Measurements from ENCODE around the gene CDK16.

The CDK16 gene

GRCh38 chrX:47209508-47210238 is 8.8 kb upstream of the CDK16 start:
- DNase-seq (ENCODE audit: low spot score) = no peak

DNA sequence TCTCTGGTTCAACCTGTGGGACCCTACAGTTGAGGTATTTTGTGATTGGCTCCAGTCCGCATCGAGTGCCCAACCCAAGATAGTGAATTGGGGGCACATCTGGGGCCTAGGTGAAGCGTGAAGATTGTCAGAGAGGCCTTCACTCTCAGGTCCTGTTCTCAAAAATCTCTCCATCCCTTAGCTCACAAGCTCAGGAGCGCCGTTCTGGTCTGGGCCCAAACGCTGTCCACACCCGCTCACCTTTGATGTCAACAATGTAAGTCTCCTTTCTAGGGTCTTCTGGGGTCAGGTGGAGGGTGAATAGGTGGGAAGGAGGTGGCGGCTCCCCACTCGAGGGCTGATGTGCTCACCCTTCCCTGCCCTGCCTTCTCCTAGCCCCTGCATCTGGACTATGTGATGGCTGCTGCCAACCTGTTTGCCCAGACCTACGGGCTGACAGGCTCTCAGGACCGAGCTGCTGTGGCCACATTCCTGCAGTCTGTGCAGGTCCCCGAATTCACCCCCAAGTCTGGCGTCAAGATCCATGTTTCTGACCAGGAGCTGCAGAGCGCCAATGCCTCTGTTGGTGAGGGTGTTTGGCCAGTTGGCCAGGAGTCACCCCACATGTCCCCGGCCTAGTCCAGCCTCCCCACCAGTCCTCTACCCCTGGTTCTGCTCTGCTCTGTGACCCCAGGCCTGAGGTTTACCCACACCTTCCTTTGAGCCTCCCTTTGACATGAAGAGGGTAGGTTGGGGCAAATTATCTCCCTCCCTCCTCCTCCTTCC is 7.6 kb upstream of the CDK16 start:
- no peak for DNase-seq (ENCODE audit: low spot score)

DNA sequence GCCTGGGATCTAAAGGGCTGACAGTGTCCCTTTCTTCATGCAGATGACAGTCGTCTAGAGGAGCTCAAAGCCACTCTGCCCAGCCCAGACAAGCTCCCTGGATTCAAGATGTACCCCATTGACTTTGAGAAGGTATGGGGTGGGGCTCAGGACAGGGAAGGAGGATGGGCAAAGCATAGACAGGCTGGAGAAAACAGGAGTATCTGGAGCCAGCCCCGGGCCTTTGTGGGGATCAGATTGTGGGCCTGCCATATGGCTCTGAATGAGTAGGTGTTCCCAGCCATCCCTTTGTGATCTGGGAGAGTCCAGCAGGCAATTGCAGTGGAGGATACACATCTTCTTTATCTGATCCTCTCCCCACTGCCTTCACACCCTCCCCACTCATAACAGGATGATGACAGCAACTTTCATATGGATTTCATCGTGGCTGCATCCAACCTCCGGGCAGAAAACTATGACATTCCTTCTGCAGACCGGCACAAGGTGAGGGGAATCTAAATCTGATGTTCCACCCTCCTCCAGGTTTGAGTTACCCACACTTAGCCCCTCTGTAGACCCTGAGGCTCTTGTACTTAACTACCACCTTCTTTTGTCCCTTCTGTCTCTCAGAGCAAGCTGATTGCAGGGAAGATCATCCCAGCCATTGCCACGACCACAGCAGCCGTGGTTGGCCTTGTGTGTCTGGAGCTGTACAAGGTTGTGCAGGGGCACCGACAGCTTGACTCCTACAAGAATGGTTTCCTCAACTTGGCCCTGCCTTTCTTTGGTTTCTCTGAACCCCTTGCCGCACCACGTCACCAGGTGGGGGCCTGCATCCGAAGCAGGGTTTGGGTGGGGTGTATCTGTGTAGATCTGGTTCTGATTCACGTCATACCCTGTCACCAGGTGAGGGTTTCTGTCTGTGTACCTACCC is 5.8 kb upstream of the CDK16 start:
- no peak for DNase-seq (ENCODE audit: low spot score)

DNA sequence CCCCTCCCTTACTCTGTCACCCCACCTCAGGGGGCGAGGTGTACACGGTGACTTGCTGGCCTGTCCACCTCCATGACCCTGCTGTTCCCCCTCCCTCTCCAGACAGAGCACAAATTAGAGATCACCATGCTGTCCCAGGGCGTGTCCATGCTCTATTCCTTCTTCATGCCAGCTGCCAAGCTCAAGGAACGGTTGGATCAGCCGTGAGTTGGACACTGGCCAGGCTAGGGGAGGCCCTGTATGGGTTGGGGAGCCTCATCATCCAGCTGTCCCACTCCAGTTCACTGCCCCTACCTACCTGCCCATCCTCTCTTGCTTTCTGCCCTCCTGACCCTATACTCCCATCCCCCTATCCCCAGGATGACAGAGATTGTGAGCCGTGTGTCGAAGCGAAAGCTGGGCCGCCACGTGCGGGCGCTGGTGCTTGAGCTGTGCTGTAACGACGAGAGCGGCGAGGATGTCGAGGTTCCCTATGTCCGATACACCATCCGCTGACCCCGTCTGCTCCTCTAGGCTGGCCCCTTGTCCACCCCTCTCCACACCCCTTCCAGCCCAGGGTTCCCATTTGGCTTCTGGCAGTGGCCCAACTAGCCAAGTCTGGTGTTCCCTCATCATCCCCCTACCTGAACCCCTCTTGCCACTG is 3.9 kb upstream of the CDK16 start:
- no peak for DNase-seq (ENCODE audit: low spot score)

DNA sequence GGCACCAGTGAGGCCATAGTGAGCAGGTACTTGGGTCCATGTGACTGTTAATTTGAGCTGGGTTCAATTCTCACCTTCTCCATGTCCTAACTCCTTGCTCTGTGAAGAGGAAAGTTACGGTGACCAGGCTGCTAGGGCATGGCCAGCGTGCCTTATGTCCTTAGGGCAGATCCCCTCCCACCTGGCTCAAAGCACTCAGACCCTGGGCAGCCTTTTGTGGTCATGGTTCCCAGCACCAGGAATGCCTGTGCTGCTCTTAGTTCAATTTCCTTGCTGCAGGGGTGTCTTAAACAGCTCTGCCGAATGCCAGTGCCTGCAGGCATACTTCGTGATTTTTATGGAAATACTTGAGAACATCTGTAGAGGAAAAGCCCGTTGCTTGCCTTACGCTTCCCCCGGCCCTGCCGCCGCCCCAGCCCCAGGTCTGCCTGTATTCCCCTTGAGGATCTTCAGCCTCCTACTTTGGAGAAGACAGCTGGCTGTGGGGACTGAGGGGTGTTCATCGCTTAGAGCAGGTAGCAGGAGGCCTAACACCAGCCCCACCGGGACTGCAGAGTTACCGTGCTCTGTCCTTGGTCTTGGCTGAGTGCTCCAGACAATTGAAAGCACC is 3.1 kb upstream of the CDK16 start:
- no peak for DNase-seq (ENCODE audit: low spot score)

DNA sequence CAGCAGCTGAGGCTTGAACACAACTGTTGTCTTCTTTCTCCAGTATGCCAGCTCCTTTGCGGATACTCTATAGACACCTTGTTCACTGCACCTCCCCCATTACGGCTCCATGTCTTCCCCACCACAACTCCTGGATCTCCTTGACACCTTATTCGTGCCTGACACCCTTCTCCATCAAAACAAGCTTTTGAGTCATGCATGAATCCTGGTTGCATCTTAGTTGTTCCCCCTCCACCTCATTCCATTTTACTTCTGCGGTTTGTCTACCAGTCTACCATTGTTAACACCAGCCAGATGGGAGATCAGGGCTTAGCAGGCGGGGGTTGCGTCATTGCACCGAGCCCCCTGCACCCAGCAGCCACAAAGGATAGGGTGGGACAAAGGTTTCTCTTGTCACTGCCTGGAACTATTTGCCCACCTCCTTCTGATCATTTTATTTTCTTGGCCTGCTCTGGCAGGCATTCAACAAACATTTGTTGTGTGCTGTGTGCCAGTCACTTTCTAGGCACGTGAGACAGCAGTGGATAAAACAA is 2.0 kb upstream of the CDK16 start:
- DNase-seq (ENCODE audit: low spot score) = no peak

- DNase-seq (ENCODE audit: low spot score) = peak; percentile 11
Measured at GRCh38 chrX:47217121-47217851, 1.2 kb upstream of the CDK16 start.

GRCh38 chrX:47217852-47218279 is 615 bp upstream of the CDK16 start:
- peak; percentile 97 for DNase-seq (ENCODE audit: low spot score)

DNA sequence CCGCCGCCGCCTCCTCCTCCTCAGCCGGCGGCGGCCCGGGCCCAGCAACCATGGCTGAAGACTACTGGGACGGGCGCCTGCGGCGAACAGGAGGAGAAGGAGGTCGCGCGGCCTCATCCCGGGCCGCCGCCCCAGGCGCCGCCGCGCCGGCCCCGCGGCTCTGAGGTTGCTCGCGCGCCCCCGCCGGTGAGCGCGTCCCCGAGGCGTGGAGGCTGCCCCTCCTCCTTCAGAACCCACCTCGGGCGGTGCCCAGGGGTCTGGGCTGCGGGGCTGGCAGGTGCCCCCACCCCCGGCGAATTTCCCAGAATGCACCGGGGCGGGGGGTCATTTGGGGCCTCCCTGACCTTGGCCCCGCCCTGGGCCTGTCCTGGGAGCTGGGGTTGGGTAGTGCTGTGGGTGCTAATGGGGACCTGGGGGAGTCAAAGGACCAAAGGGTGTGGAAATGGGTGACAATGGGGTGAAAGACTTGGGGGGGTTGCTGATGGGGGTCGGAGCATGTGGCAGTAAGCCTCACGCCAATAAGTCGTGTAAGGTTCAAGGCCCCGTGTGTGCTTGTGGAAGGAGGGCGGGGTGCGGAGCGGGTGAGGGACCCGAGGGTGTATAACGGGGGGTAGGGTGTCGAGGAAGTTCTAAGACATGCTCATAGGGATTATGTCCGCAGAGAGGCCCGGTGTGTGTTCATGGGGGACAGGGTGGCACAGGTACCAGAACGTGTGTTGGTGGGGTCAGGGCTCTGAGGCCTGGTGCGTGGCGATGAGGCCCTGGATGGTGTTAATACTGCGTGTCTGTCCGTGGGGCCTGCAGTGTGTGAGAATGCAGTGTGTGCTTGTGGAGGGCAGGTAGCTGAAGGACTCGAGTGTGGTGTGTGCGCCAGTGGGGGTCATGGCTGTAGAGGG is 687 bp downstream of the CDK16 start:
- DNase-seq (ENCODE audit: low spot score) = peak; percentile 7

- DNase-seq (ENCODE audit: low spot score) = no peak
Measured at GRCh38 chrX:47221756-47222155, 3.3 kb downstream of the CDK16 start.

DNA sequence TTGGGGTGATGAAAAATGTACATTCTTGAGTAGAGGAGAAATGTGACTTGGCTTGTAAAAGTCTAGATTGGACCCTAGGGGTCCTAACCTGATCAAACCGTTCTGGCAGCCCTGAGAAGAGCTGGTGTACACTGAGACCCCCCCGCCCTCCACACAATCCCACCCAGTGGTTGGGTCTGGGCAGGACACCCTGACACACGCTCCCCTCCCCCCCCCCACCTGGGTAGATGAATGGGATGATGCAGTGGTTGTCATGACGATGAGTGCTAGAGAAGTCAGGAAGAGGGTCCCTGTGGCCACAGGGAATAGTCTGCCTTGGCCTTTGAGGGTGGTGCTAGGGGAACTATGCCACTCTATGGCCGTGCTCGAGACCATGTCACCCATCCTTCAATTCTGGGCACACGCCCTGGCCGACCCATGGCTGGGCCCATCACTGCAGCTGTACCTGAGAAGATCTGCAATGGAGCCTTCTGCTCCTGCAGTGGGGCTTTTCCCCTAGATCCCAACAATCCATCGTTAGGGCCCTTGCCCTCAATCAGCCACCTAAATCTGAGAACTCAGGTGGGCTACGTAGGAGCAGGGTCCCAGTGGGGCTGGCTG is 4.4 kb downstream of the CDK16 start:
- DNase-seq (ENCODE audit: low spot score) = no peak

DNA sequence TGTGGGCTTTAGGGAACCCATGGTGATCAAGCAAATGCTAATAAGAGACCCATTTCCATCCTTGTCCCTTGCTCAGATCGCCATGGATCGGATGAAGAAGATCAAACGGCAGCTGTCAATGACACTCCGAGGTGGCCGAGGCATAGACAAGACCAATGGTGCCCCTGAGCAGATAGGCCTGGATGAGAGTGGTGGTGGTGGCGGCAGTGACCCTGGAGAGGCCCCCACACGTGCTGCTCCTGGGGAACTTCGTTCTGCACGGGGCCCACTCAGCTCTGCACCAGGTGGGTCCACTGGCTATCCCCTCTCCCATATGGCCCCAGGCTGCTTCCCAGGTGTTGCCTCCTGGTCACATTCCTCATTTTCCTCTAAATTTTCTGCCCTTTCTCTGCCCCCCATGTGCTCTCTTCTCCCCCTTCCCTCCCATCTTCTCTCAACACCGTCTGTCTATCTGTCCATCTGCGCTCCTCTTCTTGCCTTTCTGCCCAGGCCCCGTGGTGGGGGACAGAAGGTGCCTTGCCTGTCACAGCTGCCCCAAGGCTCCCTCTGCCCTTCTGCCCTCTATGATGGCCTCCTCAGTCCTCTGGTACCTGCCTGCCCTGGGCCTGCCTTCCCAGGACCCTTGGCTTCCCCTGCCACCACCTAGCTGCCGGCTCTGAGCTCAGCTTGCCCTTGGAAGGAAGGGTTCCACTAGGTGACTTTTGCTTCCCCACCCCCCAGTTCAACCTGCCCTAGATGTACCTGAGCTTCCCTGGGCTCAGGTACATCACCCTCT is 5.2 kb downstream of the CDK16 start:
- no peak for DNase-seq (ENCODE audit: low spot score)

DNA sequence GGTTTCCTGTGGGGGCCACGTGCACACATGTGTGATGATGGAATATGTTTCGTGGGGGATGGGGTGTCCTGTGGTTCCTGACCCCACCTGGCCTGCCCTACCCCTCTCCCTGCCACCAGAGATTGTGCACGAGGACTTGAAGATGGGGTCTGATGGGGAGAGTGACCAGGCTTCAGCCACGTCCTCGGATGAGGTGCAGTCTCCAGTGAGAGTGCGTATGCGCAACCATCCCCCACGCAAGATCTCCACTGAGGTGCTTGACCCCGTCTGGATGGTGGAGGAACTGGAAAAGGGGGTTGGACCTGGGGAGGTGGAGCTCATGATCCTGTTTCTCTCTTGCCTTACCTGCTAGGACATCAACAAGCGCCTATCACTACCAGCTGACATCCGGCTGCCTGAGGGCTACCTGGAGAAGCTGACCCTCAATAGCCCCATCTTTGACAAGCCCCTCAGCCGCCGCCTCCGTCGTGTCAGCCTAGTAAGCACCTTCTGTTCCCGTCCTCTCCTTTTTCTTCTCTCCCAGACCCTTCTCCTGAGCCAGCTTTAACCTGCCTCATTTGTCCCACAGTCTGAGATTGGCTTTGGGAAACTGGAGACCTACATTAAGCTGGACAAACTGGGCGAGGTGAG is 5.9 kb downstream of the CDK16 start:
- no peak for DNase-seq (ENCODE audit: low spot score)

DNA sequence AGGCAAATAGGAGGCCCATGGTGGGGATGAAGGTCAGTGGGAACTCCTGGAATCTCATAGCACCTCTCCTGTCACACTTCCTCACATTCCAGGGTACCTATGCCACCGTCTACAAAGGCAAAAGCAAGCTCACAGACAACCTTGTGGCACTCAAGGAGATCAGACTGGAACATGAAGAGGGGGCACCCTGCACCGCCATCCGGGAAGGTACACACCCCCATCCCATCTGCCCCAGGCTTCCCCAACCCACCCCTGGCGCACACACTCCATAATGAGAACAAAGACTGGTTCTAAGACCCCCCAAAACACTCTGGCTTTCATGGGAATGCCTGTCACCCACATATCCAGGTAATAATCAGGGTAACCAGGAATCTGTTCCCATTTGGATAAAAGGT is 6.4 kb downstream of the CDK16 start:
- DNase-seq (ENCODE audit: low spot score) = no peak

DNA sequence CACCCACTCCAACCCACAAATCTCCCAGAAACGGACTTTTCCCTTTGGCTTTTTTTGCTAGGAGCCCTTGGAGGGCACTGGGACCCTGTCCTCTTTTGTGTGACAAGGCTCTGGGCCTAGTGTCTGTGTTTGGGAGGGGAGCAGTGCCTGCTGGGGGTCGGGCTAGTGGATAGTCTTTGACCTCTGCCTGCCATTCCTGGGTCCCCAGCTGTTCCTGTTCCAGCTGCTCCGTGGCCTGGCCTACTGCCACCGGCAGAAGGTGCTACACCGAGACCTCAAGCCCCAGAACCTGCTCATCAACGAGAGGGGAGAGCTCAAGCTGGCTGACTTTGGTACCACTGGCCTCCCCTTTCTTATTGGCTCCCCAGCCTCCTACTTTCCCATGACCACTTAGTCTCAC is 7.6 kb downstream of the CDK16 start:
- no peak for DNase-seq (ENCODE audit: low spot score)

DNA sequence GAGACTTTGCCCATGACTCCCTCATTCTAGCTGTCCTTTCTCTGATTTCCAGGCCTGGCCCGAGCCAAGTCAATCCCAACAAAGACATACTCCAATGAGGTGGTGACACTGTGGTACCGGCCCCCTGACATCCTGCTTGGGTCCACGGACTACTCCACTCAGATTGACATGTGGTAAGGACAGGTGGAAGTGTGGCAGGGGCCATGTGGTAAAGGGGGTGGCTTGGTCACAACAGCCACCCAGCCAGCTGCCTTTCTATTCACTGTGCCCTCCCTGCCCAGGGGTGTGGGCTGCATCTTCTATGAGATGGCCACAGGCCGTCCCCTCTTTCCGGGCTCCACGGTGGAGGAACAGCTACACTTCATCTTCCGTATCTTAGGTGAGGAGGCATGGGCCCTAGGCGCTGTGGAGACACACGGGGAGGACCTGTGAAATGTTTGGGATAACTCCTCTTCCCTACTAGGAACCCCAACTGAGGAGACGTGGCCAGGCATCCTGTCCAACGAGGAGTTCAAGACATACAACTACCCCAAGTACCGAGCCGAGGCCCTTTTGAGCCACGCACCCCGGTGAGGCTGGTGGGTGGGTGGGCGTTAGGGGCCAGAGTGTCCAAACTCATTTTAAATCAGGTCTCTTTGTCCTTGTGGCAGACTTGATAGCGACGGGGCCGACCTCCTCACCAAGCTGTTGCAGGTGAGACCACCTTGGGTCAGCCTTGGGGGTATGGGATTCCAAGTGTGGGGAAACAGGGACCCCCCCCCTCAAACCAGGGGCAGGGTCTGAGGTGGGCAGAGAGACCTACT is 8.3 kb downstream of the CDK16 start:
- DNase-seq (ENCODE audit: low spot score) = no peak

DNA sequence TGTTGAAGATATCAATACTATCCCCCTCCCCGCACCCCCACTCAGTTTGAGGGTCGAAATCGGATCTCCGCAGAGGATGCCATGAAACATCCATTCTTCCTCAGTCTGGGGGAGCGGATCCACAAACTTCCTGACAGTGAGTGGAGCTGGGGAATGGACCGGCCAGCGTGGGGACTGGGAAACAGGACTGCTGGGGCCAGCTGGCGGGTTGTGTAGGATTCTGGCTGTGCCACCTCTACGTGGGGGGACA is 8.8 kb downstream of the CDK16 start:
- DNase-seq (ENCODE audit: low spot score) = no peak

Data from putamen (tissue), 1 donor.